Measurements from ENCODE around the gene CEBPZ.
"Not testable (repeated sequence)": the region's sequence is repeated elsewhere in the genome, so short reads cannot be mapped to it uniquely, and the experiment has no call there.

The CEBPZ gene, protein sequence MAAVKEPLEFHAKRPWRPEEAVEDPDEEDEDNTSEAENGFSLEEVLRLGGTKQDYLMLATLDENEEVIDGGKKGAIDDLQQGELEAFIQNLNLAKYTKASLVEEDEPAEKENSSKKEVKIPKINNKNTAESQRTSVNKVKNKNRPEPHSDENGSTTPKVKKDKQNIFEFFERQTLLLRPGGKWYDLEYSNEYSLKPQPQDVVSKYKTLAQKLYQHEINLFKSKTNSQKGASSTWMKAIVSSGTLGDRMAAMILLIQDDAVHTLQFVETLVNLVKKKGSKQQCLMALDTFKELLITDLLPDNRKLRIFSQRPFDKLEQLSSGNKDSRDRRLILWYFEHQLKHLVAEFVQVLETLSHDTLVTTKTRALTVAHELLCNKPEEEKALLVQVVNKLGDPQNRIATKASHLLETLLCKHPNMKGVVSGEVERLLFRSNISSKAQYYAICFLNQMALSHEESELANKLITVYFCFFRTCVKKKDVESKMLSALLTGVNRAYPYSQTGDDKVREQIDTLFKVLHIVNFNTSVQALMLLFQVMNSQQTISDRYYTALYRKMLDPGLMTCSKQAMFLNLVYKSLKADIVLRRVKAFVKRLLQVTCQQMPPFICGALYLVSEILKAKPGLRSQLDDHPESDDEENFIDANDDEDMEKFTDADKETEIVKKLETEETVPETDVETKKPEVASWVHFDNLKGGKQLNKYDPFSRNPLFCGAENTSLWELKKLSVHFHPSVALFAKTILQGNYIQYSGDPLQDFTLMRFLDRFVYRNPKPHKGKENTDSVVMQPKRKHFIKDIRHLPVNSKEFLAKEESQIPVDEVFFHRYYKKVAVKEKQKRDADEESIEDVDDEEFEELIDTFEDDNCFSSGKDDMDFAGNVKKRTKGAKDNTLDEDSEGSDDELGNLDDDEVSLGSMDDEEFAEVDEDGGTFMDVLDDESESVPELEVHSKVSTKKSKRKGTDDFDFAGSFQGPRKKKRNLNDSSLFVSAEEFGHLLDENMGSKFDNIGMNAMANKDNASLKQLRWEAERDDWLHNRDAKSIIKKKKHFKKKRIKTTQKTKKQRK

DNA sequence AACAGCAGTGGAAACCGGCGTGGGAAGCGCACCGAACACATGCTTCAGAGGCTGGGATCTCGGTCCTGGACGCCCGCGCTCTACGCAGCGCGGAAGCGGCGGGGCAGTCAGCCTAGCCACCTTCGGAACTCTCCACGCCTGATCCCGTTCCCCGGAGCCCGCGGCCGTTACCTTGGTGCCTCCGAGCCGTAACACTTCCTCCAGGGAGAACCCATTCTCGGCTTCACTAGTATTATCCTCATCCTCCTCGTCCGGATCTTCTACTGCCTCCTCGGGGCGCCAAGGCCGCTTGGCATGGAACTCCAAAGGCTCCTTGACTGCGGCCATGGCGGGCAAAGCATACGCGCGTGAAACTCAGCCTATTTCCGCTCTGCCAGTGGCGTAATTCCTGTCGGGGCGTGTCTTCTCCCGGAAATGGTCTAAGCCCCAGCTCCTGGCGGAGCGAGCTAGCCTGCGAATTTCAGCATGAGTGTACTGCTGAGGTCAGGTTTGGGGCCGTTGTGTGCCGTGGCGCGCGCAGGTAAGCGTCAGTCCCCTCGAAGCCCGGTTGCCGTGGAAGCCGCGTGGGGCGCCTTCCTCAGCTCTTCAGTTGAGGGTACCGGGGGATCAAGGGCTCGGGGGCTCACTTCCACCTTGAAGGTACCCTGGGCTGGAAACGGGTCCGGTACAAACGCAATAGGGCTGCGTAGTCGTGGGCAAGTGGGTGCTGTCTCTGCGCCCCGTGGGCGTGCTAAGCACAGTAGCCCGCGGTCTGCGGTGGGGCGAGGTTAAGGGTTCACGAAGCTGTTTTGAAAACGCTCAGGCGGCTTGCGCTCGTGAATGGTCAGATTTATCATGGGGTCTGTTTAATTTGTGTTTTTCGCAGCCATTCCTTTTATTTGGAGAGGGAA is at the start of gene CEBPZ, which contains the start of gene NDUFAF7:
CEBPZ (minus strand) TSS at position 356 of the 890 bp plus-strand sequence; CDS start at position 327, 29 bp downstream.
NDUFAF7 (plus strand) TSS at position 418 of the 890 bp plus-strand sequence; CDS start at position 466, 48 bp downstream.
- DNase-seq: peak; percentile 94

DNA sequence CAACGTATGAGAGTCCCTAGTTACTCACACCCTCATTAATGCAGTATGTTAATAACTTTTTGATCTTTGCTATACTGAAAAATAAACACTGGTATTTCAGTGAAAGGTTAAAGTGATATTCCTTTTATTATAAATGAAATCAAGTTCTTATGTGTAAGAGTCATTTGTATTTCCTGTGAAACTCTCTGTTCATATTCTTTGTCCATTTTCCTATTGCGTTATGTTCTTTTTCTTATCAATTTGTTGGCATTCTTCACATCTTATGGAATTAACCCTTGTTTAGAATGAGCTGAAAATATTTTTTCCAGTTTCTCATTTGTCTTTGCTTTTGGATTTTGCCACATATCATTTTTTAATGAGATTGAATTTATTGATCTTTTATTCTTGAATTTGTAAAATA is 44.9 kb upstream of the CEBPZ start:
- DNase-seq: no peak

DNA sequence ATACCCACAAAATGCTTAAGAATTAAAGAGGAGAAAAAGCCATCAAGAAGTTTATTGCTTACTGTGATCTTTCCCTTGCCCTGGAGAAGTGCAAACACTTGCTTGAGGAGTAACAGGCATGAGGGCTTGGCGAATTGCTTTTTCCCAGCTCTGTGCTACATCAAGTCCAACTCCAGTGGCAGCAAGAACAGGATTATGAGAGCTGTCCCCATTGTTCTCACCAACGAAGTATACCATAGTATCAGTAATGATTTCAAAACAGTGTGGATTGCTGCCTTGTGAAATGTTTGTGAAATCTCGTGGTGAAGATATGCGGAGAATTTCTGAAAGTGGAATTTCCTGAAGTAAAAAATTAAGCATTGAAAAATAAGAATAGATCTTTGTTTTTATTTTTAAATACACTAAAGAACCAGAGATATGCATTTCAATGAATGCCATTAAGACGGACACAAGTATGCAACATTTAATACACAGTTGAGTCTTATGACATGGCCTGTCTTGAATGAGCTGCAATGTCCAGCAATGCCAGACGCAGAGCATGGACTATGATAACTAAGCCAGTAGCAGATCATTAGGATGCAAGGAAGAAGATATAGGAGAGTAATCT is 43.1 kb upstream of the CEBPZ start:
- DNase-seq: no peak

DNA sequence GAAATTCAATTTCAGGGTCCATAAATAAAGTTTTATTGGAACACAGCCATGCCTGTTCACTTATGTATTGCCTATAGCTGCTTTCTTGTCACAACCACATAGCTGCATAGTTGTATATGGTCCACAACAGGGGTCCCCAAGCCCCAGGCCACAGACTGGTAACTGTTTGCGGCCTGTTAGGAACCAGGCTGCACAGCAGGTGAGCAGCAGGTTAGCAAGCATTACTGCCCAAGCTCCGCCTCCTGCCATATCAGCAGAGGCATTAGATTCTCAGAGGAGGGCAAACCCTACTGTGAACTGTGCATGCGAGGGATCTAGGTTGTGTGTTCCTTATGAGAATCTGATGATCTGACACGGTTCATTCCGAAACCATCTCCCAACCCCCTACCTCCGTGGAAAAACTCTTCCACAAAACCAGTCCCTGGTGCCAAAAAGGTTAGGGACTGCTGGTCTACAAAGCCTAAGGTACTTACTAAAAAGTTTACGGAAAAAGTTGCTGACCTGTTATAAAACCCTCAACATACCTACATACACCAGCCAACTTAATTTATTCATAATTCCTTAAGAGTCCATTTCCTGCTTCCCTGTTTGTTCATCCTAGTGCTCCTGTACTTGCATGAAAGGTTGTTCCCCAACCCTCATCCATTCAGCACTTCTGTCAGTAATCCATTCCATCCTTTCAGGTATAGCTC is 40.1 kb upstream of the CEBPZ start:
- no peak for DNase-seq

DNA sequence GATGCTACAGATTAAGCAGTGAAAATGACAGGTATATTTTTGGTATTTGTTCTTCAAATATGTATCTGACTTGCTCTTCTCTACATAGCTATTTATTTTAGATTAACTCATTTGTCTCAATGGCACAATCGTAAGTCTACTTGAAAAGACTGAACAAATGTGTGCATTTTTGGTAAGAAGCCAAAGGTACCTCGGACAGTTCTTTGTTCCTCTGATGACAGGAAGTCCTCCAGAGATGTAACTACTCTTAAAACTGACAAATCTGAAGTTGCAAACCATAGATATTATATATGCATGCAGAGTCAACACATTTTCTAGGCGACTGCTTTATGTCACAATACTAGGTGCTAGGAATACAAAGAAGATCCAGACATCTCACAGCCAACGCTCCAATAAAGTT is 36.7 kb upstream of the CEBPZ start:
- no peak for DNase-seq

DNA sequence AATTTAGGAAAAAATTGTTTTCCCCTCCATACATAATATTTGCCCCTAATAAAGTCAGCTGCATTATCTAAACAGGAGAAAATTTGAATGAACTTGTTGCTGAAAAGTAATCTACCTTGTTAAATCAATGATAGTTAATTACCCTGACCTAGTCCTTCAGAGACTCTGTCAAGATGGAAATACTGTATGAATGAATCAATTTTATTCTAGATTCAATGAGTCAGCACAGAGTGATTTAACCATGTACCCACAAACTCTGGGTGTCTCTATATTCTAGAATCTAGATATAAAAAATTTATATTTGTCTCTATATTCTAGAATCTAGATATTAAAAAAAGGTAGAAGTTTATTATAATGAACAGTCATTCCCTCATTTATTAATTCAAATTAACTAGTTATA is 36.3 kb upstream of the CEBPZ start:
- no peak for DNase-seq

DNA sequence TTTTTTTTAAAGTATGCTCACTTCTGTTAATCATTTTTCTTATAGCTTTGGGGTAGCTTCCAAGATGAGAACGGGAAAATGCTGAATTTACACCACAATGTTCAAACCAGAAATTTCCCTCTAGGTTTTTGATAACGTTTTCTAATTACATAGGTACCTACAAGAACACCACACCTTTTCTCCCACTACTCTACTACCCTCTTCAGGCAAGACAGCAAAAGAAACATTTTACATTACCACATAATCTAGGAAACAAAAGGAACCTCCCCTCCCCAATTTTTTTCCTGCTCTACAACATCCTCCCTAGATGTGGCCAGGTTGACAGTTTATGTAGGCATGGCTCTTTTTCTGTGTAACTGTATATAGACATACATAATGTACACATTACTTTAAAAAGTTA is 32.4 kb upstream of the CEBPZ start:
- DNase-seq: no peak

DNA sequence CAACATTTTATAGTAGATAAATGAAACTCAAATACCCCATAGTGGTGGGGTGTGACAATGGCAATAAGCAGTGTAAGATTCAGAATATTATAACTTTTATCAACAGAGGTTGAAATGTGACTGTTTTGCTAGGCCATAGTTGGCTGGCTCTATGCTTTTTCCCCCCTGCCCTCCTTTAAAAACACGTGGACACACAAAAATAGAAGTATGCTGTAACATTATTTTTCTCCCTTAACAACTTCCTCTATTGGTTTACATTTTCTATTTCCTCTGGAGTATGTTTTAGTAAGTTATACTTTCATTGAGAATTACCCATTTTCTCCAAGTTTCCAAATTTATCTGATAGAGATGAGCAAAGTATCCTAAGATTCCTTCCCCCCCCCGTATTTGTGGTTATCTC is 31.1 kb upstream of the CEBPZ start:
- no peak for DNase-seq

DNA sequence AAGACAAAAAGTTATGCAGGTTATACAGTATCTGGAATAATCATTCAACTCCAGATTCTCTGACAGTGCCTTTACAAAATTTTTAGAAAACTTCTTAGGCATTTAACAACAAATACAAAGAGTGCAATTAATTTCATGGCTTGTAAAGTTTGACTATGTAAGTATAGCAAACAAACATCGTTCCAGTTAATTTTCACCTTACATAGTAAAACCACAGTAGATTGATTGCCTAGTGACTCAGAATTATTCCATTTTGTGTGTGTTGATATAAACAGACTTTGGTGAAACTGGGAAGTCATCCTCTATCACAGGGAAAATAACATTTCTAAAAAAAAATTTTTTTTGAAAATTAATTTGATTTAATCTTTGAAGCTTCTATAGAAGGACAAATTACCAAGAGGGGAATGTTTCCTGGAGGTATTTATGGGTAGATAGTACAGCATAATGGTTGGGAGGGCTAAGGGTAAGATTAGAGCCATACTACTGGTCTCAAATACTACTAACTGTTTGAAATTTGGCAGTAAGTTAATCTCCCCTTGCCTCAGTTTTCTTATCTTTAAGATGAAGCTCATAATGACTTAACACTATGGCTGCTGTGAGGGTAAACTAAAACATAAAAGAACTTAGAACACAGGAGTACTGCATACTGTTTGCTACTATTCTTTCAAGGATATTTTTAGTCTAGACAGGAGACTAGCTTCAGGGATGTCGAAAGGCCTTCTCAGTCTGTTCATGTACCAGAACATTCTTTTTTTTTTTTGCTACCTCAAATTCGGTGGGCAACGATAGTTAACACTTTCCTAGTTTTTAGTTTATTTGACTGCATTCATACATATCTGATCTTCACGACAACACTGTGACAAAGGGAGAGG is 19.7 kb upstream of the CEBPZ start:
- DNase-seq: no peak

DNA sequence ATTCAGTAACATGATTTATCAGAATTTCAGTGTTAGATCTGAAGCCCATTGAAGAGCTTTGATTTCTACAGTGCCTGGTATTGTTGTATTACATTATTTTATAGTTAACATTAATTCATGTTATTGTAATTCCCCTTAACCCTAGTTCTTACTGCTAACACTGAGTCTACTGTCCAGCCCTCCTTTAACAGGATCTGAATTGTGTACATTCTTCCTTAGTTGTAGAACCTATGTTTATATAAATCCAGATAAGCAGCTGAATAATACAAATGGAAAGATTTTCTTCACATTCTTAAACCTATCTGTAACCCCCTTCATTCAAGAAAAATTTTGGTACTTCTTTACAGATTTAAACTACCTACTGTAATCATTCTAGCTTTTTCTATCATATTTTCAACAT is 14.8 kb upstream of the CEBPZ start:
- DNase-seq: no peak

DNA sequence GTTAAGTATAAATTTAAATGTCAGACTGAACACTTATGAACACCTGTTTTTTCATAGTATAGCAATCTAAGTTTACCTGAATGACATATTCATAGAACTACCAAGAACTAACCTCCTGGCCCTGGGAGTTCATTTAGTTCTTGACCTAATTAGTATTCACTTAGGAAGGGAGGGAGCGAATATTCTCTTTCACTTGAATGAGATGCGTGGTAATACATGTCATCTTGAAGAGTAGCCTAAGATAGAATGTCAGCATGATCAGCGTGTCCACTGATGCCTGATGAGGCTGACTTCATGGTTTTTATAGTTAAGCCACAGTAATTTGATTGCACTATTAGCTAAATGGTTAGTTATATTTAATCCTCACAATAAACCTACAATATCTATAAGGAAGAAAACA is 13.4 kb upstream of the CEBPZ start:
- no peak for DNase-seq

DNA sequence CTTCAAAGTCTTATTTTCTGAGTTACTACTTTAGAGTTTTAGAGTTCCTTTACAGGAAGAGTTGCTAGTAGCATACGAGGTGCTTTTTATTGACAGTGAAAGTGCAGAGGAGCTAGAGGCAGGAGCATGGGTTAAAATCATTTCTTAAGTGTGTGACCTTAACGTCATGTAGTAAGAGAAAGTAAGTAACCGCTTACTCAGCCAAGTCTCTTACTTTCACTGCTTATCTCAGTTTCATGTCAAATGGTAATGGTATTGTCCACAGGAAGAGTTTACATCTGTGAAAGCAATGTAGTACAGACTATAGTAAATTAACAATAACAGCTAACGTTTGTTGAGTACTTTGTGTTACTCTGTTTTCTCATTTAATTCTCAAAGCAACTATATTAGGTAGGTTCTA is 12.6 kb upstream of the CEBPZ start:
- no peak for DNase-seq

DNA sequence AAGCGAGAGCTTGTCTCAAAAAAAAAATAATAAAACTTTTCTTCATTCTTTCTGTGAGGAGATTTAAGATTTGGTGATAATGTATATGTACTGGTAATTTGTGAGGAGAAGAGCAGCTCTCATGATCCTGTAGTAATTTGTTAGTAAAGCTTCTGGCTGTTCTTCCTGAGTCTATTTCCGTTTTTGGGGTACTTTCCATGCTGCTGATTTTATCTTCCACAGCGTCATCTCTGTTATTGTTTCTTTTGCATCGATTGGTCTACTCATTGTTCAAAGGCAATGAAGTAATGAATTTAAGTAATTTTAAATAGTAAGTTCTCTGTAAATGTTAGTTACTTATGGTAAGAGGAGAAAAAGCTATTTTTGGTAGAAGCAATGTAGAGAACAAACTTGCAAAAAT is 12.0 kb upstream of the CEBPZ start:
- DNase-seq: no peak

DNA sequence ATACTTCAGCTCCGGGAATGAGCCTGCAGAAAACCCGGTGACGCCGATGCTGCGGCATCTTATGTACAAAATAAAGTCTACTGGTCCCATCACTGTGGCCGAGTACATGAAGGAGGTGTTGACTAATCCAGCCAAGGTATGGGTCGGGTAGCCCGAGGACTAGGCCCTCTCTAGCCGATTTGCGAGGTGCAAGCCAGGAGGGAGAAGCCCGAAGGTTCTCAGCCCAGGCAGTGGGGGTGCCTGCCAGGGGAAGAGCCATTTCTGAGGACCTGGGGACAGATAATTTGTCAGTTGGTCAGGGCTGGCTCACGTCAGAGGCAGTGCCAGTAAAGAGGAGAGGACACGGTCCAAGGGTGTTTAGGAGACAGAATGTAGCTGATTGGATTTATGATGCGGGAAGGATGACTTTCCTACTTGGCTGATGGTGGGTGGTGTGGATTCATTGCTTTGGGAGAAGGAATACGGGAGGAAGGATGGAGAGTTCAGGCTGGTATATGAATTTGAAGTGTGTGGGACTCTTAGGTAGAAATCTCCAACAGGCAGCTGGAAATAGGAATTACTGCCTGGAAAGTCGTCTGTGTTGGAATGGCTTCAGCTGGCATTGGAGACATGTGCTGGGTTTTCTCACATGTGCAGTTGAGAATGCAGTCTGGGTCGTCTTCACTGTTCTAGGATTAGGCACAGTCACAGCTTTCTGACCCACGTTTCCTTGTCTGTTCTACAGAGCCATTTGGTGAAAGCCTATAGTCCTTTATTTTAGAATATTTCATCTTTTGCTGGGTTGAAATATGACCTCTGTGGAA is 936 bp upstream of the CEBPZ start:
- peak; percentile 20 for DNase-seq

DNA sequence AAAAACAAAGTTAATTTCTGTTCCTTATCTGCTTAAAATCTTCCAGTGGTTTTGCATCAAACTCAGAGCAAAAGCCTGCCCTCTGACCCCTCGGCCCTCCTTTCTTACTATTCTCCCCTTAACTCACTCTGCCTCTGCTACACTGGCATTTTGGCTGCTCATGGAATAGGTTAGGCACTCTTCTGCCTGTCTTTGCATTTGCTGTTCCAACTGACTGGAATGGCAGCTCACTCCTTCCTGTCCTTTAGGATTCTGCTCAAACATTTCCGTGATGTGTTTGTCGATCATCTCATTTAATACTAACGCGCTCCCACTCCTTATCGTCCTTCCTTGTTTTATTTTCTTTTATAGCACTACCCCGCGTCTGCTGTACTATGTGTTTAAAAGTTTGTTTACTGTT is 815 bp downstream of the CEBPZ start:
- no peak for DNase-seq

DNA sequence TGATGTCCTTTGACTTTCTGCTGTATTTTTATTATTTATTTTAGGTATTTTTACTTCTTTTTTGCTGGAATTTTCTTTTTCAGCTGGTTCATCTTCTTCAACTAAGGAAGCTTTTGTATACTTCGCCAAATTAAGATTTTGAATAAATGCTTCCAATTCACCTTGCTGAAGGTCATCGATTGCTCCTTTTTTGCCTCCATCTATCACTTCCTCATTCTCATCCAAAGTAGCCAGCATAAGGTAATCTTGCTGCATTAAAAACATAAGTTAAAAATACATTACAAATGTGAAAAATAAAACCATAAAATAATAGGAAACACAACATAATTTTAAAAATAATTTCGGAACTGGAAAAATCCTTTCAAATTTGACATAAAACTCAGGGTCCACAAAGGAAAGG is 2.6 kb downstream of the CEBPZ start:
- no peak for DNase-seq

DNA sequence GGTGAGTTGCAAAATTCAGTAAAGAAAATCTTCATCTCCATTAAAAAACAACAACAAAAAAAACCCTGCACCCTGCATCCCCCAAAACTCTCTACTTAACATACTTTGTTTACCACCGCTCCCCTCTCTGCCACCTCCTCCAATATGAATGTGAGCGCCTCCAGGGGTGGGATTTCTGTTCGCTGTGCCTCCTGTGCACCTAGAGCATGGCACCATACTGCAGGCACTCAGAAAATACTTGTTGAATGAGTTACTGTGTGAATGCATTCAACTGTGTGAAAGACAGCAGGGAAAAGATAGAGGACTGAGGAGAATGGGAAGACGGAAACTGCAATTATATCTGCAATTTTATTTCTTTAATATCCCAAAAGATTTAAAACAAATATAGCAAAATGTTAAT is 4.5 kb downstream of the CEBPZ start:
- DNase-seq: no peak

DNA sequence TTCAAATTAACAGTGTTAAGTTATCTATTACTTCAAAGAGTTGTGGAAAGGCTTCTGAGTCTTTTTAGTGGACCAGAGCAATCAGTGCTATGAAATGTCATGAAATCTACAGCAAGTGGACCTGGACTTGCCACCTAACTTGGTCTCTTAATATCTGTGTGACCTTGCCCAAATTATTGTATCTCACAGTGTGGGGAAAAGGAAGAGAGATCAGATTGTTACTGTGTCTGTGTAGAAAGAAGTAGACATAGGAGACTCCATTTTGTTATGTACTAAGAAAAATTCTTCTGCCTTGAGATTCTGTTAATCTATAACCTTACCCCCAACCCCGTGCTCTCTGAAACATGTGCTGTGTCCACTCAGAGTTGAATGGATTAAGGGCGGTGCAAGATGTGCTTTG is 6.3 kb downstream of the CEBPZ start:
- DNase-seq: not testable (repeated sequence)

DNA sequence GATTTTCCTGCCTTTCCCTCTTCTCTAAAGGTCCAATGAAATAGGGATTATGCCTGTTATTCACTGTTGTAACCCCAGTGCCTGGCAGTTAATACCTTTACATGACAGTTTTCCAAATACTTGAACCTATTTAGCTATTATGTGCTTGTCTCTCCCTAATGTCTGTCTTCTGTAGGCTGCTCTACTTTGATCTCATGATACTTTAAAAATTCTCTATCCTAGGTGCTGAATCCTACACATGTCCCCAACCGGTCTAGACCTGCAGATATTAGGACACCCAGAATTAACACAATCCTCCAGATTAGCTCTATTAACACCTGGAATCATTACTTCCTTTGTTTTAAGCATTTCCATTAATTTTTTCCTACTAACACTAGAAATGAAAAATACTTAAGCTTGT is 7.3 kb downstream of the CEBPZ start:
- DNase-seq: no peak

DNA sequence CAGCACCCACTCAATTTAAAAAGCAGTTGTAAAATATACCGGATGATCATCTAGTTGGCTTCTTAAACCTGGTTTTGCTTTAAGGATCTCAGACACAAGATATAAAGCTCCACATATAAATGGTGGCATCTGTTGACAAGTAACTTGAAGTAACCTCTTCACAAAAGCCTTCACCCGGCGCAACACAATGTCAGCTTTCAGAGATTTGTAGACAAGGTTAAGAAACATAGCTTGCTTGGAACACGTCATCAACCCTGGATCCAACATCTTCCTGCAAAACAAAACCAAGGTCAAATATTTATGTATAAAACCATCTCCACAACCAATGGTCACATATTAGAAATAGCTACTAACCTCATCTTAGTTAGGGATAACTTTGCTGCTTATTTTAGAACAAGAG is 8.3 kb downstream of the CEBPZ start:
- DNase-seq: no peak

Measured in activated CD4-positive, alpha-beta T cell treated with anti-CD3 and anti-CD28 coated beads for 48 hours (primary cell).